ENCODE results near the gene NMUR1.

Gene NMUR1

DNA sequence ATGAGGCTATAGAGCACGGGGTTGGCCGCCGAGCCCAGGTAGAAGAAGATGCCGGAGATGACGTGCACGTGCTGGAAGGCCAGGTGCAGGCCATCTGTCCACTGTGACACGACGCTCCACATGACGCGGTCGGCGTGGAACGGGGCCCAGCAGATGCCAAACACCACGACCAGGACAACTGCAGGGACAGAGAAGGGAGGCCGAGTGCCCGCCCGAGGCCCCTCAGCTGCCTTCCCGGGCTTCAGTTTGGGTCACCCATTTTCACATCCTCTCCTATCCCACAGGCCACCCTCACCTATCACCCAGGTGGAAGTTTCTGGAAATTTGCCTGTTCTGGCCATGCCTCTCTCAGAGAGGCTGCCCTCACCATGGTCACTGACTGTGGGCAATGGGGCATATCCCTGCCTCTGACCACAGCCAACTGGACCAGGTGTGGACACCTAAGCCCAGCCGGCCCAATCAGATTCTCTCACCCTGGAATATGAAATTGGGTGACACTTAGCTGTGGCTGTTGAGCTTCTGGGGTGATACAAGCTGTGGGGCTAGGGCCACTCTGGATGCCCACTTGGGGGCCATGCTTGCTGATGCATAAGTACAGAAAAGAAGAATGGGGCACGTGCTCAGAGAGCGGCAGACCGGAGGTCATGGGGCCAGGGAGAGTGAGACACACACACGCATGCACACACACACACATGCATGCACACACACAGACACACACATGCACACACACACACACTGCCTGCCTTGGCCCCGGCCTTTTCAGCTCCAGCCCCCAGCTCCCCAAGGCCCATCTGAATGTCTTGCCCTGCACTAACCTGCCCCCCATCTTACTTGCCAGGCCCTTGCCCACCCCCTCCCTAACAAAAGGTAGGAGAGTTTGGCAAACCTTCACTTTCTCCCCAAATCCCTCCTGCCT lies 4.7 kb downstream of the NMUR1 start:
- no peak for DNase-seq

DNA sequence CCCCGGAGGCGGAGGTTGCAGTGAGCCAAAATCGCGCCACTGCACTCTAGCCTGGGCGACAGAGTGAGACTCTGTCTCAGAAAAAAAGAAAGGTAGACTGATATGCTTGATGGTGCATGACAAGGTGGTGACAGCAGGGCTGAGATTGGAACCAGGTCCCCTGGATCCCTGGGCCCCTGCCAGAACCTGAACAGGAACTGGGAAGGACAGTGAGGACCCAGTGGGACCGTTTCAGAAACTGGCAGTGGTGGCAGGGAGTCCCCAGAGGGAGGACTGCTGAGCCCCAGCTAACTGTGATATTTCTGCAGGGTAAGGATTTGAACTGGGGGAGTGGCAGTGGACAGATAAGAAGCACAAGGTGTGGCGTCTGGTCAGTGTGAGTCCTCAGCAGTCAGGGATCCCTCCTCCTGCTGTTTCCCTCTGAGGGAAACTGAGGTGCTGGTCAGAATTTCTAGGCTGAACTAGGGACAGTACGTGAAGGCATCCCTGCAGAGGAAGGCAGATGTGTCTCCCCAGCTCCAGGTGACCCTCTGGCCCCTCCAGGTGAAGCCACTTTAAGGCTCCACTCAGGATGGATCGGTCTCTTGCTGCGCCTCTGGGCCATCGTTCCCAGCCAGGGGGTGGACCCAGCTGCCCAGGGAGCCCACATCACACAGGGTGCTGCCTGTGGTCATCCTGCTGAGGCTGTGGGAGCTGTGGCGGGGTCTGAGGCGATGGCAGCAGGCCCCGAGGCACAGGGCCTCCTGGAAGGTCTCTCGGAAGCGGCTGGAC lies 5.6 kb downstream of the NMUR1 start:
- DNase-seq: no peak

DNA sequence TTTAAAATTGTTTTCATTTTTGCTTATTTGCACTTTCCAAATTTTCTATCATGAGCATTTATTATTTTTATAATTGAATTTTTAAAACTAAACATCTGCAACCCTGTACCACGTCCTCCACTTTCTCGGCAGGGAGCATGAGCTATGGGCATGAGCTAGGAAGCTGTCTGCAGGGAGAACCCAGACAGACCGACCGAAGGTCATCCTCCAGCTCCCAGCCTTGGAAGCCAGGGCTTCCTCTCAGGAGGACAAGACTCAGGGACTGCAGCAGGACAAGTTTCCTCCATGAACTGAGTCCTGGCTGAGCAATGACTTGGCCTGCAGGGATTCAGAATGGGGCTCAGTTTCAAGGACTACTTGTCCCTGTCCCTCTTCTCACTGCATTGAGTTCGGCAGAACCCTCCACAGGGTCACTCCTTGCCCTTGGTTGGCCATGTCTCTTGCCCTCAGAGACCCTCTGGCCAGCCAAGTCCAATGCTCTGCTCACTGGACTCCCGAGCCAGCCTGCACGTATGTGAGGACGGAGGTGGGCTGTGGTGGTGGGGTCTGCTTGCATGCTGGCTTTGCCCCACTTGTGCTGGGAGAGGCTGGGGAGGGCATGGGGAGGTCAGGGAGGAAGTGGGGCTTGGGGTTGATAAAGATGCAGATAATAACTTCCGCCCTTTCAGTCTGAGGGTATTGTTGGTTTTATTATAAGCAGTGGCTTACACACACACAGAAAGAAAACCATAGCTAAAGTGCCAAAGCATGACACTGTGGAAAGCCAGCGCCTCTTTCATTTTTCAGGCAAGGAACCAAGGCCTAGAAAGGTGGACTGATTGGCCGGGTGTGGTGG lies 6.6 kb downstream of the NMUR1 start:
- no peak for DNase-seq

DNA sequence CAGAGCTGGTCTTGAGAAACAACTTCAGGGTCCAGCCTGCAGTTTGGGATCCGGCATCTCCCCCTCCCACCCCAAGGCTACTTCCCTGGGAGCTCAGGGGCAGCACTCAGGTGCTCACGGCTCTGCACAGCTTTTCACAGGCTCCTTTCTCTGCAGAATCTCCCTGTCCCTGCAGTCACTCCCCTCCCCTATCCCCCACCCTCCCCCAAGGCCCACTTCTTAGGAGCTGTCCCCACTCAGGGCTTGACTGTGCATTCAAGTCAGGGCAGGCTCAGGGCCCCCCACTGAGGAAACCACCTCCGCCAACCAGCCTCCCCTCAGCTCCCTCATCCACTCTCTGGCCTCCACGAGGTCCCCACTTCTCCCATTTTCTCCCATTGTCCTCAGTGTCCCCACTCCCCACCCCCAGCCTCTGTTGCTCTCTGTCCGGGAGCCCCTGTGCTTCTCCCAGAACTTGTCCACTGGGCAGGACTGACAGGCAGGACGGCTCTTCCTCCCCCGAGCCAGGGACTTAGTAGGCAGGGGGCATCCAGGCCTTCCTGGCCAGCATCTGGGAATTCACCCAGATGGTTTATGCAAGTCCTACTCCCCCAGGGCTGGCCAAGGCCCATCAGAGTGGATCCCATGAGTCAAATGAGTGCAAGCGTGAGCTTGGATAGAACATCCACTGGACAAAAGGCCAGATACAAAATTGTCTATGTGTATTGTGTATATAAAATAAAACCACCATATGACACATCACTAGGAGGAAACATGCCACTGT lies 7.6 kb downstream of the NMUR1 start:
- DNase-seq: no peak

DNA sequence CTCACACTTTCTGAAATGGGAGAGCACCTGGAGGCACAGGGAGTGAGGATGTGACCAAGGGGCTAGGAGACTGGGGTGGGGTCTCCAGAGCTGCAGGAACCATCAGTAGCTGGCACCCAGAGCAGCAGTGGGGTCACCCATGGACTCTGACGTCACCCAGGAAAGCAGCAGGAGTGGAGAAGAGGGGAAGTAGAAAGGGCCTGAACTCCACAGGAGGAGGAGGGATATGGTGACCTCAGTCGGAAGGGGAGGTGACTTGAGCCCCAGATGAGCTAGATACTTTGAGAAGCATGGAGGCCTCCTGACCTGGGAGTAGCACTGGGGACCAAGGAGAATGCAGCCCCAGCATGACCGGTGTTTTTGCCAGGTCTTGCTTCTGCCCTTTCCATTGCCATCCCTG lies 8.8 kb downstream of the NMUR1 start:
- no peak for DNase-seq

DNA sequence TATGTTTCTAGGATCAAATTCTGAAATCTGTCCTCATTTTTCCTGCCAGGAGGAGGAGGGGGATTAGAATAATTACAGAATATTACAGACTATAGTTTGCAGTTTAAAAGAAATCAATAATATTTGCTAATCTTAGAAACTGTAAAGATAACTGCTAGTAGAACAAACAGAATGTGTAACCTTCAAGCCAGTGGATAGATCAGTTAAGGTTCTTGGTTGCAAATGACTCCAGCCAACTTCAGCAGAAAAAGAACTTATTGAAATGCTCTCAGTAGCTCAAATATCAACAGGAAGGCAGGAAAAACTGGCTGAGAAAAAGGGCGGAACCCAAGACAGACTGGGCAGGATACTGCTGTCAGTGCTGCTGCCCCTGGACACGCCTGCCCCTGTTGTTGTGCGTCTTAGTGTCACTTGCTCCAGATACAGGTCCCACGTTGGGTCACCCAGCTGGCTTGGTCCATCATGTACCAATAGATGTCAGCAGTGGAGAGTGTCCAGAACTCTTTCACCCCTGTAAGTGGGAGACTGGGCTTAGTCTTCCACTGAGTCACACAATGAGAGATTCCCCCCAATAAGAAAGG lies 10.2 kb downstream of the NMUR1 start:
- DNase-seq: no peak

DNA sequence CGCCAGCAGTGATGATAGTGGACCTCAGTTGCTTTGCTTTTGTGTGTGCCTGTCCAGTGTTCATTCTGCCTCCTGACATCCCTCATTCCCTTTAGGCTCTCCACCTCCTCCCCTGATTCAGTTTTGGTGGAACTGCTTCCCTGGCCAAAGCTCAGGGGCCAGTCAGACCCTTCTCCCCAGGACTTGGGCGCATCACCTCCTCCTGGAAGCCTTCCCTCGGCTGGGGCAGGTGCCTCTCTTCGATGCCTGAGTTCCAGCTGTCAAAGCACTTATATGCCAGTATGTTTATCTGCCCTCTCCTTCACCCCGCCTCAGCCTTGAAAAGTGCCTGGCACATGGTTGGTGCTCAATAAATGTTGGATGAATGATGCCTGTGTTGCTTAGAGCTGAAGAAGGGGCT lies 11.5 kb downstream of the NMUR1 start:
- no peak for DNase-seq

DNA sequence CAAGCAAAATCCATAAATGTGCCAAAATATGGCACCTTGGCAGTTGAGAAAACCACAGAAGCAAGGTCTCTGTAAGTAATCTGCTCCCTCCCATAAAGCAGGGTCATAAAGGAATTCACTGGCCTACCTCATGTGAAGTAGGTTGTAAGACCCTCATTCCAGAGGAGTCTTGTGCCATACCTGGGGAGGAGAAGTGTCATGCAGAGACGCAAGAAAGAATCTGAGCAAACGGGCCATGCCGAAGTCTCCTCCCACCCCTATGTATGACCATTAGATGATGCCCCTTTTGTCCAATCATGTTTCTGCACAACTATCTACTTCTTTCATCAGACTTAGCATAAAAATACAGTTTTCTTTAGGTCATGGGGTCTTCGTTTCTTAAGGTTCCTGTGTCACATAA lies 14.6 kb downstream of the NMUR1 start:
- no peak for DNase-seq

DNA sequence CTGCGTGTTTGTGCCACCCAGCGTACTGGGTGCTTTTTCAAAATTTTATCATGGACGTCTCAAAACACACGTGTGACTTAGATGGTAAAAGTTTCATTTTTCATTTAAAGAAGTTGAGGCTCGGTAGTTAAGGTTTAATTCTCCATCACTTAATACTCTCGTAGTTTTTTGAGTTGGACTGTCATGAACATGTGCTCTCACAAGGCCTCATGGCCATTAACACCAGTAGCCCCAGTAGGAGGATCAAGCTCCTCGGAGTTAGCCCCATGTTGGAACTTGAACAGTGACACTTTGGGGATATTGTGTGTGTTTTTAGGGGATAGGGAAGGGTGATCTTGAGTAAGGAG lies 15.3 kb downstream of the NMUR1 start:
- no peak for DNase-seq

DNA sequence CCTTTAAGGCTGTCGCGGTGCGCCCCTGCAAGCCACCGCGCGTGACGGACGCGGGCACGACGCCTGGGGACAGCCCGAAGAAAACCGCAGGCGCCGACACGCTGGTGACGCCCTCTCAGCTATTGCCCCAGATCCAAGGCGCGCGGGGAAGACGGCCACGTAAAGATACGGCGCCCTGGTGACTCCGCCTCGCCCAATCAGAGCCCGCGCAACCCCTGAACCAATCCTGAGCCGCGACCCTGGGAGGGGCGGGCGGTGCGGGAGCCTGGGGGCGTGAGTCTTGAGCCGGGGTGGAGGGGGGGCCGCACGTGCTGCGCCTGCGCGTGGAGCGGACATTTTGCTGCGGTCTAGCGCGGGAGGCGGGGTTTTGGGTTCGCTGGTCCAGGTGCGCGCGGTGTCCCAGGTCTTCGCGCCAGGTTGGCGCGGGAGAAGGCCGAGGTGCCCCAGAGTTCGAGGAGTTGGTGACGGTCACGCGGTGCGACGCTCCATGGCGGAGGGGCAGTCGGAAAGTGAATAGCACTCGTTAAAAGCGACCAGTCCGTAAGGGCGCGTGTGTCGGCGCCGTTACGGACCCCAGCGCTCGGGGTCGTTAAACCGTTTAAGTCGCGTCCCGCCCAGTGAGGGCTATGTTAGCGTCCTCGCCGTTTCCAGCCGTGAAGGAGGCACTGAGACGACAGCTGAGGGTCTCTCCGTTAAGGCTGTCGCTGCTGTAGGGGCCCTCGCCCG lies 15.9 kb downstream of the NMUR1 start:
- peak; percentile 99 for DNase-seq

DNA sequence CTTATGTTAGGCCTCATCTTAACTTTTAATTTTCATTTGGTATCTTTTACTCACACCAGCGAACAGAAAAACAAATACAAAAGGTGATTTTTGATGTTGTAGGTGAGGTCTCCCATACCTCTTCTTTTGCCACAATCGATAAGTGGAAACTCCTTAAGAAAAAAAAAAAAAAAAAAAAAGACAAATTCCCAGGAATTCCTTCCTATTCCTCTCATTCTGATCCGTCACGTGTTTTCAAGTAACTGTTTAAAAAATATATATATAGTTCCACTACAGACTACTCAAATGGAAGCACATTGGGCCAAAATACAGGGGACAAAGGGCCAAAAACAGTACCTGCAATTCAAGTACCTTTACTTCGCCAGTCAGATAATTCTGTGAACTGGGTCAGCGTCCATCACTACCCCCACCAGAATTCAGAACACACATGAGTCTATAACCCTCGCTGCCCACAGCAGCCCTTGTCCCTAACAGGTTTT lies 16.5 kb downstream of the NMUR1 start:
- no peak for DNase-seq

DNA sequence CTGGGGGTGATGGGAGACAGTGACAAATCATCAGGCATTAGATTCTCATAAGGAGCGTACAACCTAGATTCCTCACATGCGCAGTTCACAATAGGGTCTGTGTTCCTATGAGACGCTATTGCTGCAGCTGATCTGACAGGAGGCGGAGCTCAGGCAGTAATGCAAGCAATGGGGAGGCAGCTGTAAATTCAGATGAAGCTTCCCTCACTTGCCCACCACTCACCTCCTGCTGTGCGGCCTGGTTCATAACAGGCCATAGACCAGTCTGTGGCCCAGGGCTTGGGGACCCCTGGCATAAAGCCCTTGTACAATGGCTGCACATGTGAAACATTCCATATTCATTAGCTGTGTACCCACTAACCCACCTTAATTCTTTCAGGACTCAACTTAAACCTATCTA lies 18.0 kb downstream of the NMUR1 start:
- DNase-seq: no peak

DNA sequence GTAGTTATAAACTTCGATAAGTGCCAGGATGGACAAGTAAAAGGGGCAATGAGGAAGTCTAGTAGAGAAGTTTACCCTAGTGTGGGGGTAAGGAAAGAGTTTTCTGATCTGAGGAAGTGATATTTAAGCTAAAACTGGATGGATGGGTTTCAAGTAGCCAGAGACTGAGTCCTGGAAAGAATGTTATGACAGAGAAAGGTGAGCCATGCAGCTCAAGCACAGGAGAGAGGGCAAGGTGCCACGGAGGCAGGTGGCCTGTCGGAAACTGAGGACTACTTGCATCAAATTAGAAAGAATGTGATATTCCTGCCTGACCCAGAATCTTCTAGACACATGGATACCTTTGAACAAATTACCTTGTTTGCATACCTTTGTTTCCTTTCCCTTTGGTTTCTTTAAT lies 26.5 kb downstream of the NMUR1 start:
- DNase-seq: no peak

DNA sequence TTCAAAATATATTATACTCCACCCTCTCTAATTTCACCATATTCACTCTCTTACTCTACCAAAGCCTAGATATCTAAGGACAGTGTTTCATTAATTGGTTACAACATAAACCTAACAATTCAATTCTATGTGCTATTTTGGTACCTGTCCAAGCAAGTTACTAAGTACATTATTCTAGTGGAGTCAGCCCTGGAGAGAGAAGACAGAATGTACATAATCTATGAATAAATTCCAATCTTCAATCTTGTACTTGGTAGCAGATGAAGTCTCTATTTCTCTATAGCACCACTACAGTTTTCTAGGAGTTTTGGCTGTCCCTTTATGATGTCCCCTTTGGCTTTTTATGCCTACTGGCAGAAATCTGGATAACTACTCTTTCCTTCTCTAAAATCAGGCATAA lies 27.6 kb downstream of the NMUR1 start:
- DNase-seq: no peak

DNA sequence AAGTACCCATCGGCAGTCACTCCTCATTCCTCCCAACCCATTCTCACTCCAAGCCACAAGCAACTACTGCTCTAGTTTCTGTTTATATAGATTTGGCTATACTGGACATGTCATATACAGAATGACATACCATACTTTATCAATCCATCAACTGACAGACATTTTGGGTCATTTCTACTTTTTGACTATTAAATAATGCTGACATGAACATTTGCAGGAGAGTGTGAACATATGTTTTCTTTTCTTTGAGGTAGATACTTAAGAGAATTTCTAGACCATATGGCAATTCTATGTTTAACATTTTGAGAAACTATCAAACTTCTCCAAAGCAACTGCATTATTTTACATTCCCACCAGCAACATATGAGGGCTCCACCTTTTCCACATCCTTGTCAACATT lies 32.6 kb downstream of the NMUR1 start:
- DNase-seq: no peak

DNA sequence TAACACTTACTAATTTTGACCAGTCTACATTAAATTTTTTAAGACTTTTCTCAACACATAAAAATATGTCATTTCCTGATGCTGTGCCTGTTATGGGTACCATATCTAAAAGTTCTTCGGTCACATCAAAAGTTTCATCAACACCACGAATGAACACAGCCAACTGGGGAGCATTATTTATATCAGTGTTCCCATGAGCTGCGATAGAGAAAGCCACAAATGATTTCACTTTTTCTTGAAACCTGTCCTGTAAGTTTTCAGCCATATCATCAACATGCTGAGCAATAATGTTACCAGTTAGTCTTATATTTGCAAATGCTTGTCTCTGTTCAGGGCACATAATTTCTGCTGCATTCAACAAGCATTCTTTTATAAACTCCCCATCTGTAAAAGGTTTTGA lies 35.6 kb downstream of the NMUR1 start:
- no peak for DNase-seq

DNA sequence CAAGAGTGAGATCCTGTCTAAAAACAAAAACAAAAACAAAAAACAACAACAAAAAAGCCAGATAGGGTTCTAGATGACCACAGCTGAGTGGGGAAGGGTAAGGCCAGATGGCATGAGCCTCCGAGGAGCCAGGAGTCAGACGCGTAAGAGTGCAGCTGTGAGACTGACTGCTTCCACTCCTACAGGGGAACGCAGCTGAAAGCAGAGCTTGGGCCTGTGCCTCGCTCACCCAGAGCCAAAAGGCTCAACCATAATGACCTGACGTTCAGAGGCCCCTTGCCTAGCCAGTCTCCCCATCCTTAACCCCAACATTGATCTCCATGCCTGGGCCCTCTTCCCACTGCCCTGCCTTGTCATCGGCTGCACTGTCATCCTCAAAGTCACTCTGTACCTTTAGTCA lies 39.4 kb downstream of the NMUR1 start:
- DNase-seq: no peak

DNA sequence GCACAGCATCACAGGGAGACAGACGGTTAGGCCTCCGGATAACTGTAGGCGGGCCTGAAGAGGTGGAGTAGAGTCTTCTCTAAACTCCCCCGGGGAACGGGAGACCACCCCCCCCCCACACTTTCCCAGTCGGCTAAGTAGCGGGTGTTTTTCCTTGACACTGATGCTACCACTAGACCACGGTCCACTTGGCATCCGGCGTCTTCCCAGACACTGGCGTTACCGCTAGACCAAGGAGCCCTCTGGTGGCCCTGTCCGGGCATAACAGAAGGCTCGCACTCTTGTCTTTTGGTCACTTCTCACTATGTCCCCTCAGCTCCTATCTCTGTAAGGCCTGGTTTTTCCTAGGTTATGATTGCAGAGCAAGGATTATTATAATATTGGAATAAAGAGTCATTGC lies 40.3 kb downstream of the NMUR1 start:
- DNase-seq: no peak

DNA sequence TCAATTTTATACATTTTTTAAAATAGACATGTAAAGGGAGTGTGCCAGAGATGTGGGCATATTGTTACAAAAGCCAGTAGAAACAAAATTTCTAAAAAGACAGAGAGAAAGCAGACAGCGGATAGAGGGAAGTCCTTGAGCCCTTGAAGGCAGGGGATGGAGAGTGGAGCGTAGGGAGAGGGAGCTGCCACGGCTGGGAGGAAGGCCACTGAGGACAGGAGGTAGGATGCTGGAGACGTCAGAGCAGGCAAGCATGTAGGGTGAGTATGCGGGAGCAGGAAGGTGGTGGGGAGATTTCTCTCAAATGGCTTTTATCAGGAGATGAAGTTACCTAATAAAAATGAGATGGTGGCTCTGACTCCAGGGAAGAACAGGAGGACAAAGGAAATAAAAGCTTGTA lies 41.9 kb downstream of the NMUR1 start:
- no peak for DNase-seq

DNA sequence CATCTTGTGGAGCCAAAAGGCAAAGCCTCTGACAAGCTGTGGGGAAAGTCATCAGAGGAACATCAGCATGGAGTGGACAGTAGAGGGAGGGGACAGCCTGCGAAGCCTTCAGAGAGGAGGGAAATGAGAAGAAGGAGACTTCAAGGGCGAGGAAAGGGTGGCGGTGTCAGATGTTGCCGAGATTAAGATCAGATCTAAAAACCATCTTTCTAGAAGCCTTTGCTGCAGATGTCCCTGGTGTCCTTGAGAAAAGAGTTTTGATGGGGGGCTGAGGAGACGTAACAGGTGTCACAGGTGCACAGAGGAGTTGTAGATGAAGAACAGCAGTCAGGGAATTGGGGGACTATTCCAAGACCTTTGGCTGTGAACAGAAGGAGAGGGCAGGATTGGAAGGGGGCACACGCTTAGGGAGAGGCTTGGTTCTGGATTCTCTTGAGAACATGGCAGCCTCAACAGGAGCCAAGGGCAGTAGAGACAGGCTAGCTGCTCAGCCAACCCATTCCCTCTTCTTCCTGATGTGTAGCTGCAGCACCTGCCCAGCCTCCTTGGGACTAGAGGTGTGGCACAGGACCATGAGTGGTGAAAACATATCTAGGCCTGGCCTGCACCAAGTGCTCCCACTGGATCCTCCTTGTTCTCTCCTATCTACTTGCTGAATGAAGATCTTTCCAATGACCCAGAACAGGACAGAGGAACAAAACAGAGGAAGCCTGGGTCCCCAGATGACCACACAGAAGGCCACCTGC lies 43.2 kb downstream of the NMUR1 start:
- no peak for DNase-seq

Measured in stimulated activated naive CD4-positive, alpha-beta T cell treated with Interleukin-2 at 50 U/mL for 16 hours (primary cell).